Activated CD4-positive, CD25-positive, alpha-beta regulatory T cell (primary cell): ENCODE data around the gene ANKRD29.
"Not testable (repeated sequence)": the region's sequence is repeated elsewhere in the genome, so short reads cannot be mapped to it uniquely, and the experiment has no call there.

Source experiments
- DNase-seq, 4 experiments: peaks; one replicate each; lab custom pipeline; 2025; lab: John Stamatoyannopoulos, UW

Gene ANKRD29

DNA sequence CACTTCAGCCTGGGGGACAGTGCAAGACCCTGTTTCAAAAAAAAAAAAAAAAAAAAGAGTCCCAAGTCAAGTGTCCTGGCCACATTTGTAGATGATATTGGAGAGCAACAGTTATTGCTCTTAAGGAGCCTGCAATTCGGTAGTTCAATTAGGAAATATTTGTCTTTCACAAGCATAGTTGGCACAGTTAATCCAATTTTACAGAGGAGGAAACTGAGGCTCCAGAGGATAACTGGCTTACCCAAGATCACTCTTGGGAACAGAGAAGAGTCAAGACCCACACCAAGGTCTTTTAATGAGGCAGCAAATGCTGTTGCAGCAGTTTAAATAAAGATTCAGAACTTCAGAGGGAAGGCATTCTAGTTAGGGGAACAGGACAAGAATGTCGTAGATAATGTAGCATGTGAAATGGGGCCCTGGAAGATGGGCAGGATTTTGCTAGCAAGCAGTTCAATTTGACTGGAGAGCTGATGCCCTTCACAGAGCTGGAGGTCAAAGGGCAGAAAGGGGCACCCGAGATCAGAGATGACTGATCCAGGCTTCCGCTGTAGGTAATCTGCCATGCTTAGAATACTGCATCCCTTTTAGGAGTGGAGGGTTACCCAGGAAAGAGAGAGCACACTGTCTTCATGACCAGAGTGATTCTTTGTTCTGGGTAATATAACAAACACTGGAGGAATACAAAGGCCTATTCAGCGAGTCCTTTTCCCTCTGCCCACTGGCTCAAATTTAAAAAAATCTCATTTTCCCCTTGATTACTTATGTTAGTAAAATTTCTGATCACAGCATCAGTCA lies 79.4 kb downstream of the ANKRD29 start:
- DNase-seq: no peak

DNA sequence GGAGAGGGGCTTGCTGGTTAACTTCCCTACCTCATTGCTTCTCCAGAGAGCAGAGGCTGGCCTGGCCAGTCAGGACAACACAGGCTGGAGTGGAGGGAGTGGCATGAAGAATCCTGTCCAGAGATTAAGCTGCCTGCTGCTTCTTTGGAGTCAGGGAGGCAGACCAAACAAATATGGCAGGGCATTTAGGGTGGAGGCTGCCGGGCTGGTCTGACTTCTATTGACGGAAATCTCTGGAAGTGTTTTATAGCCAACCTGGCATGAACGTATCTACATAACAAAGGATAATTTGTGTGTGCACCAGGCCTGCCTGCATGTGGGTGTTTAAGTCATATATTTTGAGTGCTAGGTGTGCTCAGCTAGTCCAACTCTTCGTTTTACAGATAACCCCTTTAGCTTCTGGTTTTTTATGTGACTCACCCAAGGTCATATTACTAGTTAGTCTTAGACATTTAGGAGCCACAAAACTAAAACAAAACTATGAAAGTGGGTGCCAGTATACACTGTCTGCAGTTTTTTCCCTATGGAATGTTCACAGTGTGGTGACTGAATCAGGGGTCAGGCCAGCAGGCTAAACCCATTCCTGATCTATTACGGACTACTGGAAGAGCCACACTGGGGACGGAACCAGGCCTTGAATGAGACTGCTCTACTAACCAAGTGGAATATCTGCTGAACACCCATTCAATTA lies 81.9 kb downstream of the ANKRD29 start:
- no peak for DNase-seq

DNA sequence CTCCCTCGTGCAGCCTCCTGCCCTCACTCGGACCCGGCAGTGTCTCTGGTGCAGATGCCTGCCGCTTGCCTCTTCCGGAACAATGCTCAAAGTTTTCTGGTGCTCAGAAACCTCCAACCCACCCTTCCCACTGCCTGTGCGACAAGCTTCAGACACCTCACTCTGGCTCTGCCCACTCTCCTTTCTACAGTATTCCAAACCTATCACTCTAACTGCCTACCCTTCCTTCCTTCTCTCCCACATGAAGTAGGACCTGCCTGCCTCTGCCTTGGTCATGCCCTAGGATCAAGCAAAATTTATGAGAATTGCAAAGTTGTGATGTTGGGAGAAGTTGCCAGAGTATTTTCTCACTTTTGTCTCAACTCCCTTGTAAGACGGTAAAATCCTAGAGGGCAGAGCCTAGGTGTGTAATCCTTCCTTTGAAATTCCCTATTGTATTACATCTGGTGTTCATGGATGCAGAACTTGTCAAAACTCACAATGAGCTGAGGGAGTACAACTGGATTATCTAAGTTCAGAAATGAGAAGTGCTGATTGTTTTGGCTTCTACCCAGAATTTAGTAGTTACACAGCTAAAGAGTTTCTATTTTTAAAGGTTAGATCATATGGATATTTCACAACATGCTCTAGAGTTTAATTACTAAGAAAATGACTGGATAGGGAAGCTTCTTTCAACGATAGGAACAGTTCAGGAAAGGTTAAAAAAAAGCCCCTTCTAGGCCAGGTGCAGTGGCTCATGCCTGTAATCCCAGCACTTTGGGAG lies 83.6 kb downstream of the ANKRD29 start:
- DNase-seq: no peak

DNA sequence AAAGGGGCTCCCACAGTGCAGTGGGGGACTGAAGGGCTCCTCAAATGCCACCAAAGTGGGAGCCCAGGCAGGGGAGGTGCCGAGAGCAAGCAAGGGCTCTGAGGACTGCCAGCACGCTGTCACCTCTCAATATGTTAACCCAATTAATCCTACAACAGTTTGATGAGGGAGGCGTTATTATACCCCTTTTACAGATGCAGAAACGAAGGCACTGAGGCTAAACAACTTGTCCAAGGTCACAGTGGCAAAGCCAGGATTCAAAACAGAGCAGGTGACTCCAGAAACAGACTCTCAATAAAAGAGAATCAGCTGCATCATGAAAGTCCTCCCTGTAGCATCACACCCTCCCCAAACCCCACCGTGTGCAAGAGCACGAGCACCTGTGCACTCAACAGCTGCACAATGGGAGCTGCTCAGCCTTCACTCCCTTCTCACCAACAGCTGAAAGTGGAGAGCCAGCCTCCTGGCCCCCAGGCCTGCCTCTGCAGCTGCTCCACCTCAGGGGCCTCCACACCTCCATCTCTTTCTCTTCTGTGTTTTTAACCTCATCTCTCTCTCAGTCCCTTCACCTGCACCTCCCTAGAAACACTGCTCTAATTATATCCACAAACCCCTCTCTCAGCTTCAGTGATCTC lies 84.5 kb downstream of the ANKRD29 start:
- DNase-seq: no peak

DNA sequence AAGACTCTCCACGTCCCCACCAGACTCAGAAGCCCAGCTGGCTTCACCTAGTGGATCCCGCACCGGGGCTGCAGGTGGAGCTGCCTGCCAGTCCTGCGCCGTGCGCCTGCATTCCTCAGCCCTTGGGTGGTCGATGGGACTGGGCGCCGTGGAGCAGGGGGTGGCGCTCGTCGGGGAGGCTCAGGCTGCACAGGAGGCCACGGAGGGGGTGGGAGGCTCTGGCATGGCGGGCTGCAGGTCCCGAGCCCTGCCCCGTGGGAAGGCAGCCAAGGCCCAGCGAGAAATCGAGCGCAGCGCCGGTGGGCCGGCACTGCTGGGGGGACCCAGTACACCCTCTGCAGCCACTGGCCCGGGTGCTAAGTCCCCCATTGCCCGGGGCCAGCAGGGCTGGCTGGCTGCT lies 85.2 kb downstream of the ANKRD29 start:
- not testable (repeated sequence) for DNase-seq

DNA sequence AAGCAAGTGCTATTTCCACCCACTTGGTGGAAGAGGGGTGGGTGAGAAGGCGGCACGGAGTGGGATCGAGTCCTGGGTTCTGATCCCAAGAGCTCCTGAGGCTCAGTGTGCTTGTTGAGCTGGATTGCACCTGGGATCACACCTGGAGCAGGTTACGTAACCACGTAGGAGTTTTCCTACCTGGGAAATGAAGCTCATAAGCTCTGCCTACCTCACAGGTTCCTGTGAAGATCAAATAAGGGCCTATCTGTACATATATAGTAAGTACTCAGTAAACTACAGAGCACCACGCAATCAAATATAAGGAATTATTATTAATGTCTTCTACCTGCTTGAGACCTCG lies 87.4 kb downstream of the ANKRD29 start:
- DNase-seq: no peak

DNA sequence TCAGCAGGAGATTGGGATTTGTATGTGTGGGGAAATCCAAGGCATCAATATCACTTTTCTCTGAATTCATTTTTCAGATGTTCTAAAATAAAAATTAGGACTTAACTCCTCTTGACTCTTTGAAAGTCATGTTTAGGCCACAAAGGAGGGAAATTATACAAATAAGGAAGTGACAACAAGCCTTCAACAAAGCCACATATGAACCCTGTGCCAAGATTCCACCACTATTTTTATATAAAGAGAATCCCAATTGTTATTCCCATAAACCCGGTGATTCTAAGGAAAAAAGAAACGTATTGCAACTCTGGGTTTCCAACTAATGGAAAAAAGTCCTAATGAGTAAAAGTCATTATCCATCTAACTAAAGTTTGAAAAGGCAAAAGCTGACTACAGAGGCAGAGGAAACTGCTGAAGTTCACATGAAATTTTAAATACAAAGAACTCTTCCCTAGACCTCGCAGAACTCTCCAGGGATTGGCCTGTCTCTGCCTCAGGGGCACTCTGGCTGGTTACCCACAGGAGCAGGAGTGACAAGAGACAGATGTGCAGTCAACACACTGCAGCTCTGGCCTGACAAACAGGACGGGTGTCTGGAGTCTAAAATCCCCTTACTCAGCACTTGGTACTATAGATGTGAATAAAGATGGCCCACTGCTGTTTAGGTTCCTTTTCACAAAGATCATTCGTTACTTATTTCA lies 88.0 kb downstream of the ANKRD29 start:
- DNase-seq: no peak

DNA sequence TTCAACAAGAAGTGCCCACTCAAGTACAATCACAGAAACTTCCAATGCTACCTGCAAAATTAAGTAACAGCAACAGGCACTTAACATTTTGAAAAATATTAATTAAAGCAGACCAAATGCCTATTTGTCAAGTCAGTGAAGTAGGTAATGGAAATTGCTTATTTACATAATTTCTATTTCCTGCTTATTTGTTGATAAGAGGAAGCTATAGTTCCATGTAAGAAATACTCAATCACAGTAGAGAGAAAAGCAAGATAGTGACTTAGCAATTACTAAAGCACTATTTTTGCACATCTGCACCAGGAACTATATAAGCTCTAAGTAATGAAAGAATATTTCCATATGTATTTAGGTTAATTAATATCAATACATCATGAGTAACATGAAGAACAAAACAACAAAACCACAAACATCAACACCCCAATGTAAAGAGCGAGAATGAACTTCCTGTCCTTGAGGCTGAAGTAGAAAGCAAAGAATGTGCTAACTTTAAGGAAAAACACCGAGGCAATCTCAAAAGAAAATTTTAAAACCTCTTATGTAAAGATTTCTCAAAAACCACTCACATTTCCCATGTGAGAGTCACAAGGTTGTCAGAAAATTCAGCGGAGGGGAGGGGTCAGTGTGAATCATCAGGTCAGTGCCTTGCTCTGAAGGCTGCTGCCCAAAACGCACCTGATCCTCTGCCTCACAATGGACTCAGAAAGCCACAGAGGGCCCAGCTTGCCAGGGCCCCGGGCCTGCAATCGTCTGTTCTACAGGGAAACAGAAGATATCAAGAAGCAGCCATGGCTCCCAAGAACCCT lies 88.9 kb downstream of the ANKRD29 start:
- DNase-seq: peak in 1 of 4 experiments; percentile 8

DNA sequence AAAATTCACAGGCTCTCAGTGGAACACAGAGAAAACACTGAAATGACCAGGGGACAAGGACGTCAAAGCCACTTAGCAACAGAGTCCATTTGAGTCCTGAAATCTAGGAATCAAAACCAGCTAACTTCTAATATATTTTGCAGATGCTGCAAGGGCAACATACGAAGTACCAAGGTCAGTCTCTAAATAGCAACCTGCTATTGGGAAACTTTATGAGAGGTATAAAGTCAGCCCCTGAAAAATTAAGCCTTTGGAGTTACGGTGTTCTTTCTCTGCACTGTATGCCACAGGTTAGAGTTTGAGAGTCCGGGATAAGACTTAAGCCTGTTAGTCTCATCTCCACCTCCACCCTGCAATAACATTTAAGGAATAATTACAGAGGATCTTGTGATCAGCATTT lies 89.7 kb downstream of the ANKRD29 start:
- no peak for DNase-seq

DNA sequence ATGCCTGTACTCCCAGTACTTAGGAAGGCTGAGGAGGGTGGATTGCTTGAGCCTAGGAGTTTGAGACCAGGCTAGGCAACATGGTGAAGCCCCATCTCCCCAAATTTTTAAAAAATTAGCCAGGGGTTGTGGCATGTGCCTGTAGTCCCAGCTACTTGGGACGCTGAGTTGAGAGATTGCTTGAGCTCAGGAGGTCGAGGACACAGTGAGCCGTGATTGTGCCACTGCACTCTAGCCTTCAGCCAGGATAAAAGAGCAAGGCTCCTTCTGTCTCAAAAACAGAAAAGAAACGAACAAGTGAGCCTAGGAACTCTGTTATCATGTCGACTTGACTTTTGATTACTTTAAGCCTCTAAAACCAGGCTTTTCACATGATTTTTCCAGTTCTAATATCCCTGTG lies 90.1 kb downstream of the ANKRD29 start:
- DNase-seq: no peak

DNA sequence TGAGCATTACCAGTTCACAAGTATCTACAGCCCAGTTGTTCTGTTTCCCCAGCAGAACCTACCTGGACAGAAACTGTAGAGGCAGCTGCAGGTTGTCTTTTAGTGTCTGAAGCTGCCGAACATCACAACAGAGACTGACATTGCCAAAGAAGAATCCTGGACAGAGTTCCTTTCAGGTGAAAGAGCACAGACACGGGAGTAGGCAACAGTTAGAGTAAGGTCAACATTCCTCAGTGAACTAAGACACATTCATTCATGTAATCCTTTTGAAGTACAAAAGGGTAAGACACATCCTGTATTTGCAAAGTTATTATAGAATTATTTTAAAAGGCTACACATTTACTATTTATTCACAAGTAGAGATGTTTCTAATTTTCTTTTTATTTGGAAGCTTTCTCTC lies 90.7 kb downstream of the ANKRD29 start:
- no peak for DNase-seq

DNA sequence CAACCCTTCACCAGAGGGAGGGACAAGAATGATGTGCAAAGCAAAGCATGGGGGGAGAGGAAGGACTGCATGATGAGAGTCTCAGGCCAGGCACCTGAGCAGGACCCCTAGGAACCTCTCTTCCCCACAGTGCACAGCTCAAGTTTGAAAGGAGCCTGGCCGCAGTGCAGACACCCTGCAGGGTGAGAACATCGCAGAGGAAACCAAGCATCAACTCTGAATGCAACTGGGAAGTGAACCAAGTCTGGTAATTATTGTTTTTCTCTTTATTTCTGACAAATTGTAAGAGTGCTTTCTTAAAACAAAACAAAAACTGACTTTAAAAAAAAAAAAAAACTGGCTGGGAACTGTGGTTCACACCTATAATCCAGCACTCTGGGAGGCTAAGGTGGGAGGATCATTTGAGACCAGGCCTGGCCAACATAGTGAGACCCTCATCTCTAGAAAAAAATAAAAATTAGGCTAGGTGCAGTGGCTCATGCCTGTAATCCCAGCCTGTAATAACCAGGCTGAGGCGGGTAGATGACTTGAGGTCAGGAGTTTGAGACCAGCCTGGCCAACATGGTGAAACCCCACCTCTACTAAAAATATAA lies 91.7 kb downstream of the ANKRD29 start:
- no peak for DNase-seq

DNA sequence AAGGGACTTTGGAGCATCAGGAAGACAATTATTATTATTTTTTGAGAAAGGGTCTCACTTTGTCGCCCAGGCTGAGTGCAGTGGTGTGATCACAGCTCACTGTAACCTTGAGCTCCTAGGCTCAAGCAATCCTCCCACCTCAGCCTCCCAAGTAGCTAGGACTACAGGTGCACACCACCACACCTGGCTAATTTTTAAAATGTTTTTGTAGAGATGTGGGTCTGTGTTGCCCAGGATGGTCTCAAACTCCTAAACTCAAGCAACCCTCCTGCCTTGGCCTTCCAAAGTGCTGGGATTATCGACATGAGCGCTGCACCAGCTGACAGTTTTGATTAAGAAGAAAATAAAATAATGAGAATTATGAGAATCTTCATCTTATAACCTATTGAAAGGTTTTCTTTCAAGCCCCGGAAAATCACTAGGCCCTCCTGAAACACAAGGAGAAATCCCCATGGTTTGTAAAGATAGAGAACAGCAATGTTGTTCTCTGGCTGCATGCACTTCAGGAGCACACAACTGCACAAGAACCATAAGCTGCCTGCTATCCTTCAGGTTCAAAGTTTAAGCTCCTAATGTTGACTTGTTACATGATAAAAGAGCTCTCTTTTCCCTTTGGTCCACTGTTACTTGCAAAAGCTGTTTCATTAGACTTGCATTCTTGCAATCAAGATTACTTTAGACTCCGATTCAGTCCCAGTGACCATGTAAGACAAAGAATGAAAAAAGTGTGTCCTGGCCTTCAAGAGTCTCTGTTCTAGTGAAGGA lies 93.2 kb downstream of the ANKRD29 start:
- no peak for DNase-seq

DNA sequence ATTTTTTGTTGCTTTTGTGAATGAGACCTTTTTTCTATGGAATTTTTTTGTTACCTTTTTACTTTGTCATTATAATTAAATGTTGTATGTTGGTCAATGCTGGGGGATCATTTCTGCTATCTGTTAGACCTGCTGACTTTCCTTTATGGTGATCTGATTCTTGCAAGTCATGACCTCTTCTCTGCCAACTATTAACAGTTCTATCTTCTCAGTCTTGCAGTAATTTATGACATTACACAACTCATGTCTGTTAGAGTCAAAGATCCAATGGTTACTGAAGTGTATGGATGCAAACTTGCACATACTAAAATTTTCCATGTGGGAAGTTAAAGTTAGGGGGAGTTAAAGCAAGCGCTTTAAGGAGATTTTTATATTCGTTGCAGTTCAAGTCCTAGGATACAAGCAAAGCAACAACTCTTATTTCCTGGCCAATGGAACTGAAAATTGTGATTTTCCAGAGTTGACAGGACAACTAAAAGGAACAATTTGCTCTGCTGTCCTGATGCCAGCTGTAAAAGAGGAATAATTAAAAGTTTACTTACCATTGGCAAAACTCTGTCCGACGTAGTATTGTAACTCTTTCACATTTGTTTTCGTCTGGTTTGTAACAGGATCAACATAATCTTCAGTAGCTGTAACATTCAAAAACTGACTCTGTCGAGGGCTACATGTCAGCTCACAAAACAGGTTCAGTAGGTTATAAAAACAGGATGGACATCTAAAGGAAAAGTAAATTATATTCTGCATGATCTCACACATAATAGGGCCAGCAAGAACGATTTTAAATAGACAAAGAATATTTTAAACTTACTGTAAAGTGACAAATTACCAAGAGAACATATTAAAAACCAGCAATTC lies 94.2 kb downstream of the ANKRD29 start:
- DNase-seq: no peak

DNA sequence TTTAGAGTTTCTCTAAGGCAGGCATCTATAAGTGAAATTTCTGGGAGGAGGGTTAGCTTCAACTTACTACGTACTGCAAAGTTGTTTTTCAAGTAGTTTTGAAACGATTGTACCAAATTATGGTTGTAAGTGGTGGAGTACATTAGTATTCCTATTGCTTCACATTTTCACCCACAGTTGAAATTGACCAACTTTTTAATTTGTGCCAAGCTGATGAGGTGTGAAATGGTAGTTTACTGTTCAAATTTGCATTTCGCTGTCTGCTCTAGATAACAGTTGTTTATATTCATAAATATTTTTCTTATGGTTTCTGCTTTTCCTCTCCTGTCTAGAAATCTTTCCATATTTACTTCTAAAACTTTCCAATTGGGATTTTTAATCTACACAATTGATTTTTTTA lies 95.0 kb downstream of the ANKRD29 start:
- no peak for DNase-seq

DNA sequence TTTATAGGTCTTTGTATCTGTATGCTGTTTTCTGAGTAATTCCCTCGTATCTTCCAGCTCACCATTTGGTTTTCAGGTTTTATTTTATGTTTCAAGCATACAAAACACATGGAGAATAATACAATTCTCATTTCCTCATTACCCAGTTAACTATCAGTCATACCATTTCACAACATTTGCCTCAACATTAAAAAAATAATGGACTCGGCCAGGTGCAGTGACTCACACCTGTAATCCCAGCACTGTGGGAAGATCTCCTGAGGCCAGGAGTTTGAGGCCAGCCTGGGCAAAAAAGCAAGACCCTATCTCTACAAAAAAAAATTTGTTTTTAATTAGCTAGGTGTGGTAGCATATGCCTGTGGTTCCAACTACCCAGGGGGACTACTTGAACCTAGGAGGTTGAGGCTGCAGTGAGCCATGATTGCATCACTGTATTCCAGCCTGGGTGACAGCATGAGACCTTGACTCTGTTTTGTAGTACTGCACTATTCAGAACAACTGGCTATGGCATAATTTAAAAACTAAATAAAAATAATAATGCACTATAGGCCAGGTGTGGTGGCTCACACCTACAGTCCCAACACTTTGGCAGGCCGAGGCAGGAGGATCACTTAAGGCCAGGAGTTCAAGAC lies 96.7 kb downstream of the ANKRD29 start:
- DNase-seq: no peak

DNA sequence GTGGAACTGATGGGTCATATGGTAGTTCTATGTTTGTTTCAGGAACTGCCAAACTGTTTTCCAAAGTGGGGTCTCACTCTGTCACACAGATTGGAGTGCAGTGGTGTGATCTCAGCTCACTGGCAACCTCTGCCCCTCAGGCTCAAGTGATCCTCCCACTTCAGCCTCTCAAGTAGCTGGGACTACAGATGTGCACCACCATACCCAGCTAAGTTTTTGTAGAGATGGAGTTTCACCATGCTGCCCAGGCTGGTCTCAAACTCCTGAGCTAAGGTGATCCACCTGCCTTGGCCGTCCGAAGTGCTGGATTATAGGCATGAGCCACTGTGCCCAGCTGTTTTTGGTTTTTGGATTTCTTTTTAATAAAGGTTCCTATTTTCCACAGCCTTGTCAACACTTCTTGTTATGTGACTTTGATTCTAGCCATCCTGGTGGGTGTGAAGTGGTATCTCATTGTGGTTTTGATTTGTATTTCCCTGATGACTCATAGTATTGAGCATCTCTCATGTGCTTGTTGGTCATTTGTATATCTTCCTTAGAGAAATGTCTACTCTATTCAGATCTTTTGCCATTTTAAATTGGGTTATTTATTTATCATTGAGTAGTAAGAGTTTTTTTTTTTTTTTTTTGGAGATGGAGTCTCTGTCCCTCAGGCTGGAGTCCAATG lies 99.2 kb downstream of the ANKRD29 start:
- DNase-seq: no peak

DNA sequence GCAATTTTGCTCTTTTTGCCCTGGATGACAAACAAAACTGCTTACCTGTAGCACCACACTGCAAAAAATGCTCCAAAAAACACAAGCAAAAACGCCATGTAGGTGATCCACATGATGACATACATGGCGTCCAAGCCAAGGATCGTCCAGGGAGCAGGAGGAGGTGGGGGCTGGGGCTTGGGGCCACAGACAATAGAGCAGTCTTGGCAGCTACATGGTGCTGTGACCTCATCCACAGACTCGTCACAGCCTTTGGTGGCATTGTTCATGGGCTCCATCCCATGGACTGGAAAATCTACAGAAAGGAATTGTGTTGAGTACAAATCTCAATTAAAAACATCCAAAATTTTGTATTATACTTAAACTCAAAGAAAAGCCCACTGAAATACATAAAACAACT lies 102.5 kb downstream of the ANKRD29 start:
- no peak for DNase-seq
